Subcutaneous adipose tissue (tissue), 4 donors: ENCODE measurements around the gene CAPZA2. TPM values are rescaled to one million over a fixed set of nuclear protein-coding genes. Genes with fewer than 3 reads are reported as not detected.

ENCODE experiments used
- CTCF ChIP-seq: fragments of 450-650 bp; IDR thresholded peaks from one replicate; pipeline ENCODE4 v1.5.1; 2016; ENCODE audit warnings: low read depth, mild to moderate bottlenecking, control low read depth, antibody characterized with exemption, moderate library complexity
- total RNA-seq, 4 donors: library from RNA; depleted of rRNA; stranded (reverse); fragments of >200 nt; gene quantifications; one replicate each; pipeline ENCODE4 v1.1.0, GENCODE V29; 2016

The CAPZA2 gene
- total RNA-seq, 4 donors from 2014 or later, result 106 to 209 (median 156) TPM

DNA sequence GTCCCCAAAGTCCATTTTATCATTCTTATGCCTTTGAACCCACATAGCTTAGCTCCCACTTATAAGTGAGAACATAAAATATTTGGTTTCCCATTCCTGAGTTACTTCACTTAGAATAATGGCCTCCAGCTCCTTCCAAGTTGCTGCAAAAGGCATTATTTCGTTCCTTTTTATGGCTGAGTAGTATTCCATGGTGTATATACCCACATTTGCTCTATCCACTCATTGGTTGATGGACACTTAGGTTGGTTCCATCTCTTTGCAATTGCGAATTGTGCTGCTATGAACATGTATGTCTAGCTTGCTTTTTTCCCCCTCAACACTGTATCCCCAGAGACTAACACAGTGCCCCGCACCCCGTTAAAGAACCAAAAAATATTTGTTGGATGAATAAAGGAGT lies 670 bp upstream of the CAPZA2 start:
- no peak for TF ChIP-seq CTCF

- no peak for TF ChIP-seq CTCF
Measured at GRCh38 chr7:116862951-116863670, 724 bp downstream of the CAPZA2 start.

GRCh38 chr7:116863936-116864500 lies 1.6 kb downstream of the CAPZA2 start:
- no peak for TF ChIP-seq CTCF

DNA sequence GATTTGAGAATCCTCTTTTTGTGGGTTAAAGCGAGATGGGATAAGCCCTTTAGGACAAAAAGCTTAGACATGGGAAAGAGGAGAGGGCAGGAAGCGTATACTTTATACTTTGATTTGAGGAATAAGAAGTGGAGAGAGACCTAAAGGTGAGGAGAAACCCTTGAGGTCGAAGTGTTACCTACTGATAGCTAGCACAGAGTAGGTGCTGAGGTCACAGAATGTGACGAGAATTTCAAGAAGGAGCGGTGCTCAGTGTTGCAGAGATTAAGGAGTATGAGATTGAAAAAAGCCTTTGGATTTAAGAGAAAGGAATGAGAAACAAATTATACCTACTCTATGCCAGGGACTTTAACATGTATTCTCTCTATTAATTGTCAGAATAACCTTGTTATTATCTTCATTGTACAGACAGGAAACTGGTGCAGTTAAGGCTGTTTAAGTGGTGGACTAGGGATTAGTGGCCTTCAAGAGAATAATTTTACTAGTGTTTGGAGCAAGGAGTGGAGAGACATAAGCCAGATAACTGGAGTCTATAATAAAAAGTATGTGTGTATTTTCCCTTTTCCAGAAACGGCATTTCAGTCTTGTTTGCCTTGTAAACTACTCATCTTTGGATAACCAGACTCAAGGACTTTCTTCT lies 8.8 kb downstream of the CAPZA2 start:
- TF ChIP-seq CTCF, result no peak

DNA sequence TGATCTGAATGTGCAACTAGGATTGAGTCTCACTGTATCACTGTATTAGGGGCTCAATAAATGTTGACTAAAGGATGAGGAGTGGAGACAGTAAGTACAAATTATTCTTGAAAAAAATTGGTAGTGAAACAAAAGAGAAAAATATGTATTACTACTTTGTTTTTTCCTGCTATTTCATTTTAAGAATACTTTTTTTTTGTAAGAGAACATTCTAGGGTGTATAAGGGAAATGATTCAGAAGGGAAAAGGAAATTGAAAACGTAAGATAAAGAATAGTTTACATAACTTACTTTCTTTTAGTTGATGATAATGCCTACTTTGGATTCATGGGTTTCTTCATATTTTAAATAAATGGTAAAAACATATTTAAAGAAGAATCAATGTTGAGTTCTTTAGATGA lies 9.6 kb downstream of the CAPZA2 start:
- no peak for TF ChIP-seq CTCF

DNA sequence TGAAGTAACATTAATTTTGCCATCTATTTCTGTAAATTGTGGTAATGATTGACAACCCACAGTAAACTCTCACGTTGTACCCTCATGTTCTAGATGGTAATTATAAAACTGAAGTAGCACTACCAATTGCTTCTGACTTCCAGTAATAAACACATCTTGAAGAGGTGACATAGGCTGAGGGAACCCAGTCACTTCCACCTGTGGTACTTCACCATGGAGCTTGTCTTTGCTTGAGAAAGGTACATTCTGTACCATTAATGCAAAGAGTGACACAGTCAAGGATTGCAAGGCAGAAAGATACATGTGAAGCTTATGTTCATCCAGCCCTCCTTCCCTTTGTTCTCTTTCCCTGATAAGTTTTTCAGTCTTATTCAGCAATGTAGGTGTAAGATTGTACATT lies 11.2 kb downstream of the CAPZA2 start:
- TF ChIP-seq CTCF, result no peak

DNA sequence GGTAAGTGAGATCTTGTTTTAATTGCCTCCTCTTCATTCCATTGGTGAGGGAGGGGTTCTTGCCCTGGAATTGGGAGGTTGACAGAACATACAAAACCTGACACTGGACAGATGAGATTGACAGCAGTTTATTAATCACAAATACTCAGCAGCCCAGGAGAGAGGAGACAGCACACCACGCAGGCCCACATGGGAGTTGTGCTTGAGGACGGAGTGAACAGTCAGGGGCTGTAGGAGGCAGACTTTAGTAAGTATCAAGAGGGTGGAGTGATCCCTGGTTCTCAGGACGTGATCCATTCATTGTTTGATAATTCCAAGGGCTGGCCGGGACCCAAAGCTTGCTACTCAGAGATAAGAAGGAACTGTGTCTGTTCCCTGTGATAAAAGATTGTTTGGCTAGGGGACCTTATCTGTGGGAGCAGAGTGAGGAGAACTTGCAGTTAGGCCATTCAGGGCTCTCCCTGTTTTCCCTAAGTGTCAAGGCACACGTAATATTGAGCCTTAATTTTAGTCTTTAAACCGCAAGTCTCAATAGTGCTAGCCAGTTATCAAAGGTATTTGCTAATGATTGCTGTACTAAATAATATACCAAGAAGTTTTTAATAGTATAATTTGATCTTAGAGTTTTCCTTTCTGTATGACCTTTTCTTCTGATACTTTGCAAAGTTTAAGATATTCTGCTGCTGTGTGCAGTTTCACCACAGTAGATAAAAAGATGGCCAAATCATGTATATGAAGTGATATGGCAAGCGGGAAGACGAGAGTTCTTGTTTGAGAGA lies 14.5 kb downstream of the CAPZA2 start:
- TF ChIP-seq CTCF, result no peak
